IMR-90 (cell line): ENCODE results near the gene SLC2A13. TPM values are rescaled to one million over a fixed set of nuclear protein-coding genes. Genes with fewer than 3 reads are reported as not detected.

Source experiments
- ATAC-seq: fragments of 200-7000 bp; cut with Tn5 transposase; 2 replicates; pipeline ENCODE4 v1.9.1; 2020; ENCODE audit warnings: low read depth, mild to moderate bottlenecking, moderate library complexity
- BruUV-seq: library from RNA; stranded (reverse); fragments of 400-500 nt; replicated peaks from 2 replicates; lab custom pipeline; 2021; lab: Mats Ljungman, UMichigan
- CTCF ChIA-PET: fragments of 300-600 bp; formaldehyde crosslinking; extraction: SDS; loops from one replicate; lab custom pipeline; 2021; ENCODE audit warnings: antibody characterized with exemption; lab: Yijun Ruan, JAX
- POLR2A ChIA-PET: fragments of 300-600 bp; sonication (Branson Sonifier 250); formaldehyde crosslinking; loops from one replicate; lab custom pipeline; 2022; ENCODE audit warnings: antibody characterized with exemption; ENCODE audit not compliant: unreplicated experiment; lab: Charles Lee
- DNase-seq: peaks from one replicate; pipeline ENCODE4 v3.0.0; 2013
- H2AFZ ChIP-seq: replicated peaks from 2 replicates; pipeline ENCODE3; 2013; ENCODE audit warnings: low read length, mild to moderate bottlenecking; ENCODE audit not compliant: poor library complexity
- H2AK5ac ChIP-seq: 2 replicates; pipeline ENCODE4 v1.6.1; 2013; ENCODE audit warnings: low read depth, low read length, inconsistent platforms
- H2AK9ac ChIP-seq: replicated peaks from 2 replicates; pipeline ENCODE3; 2013; ENCODE audit warnings: mild to moderate bottlenecking, low read depth, low read length, moderate library complexity; ENCODE audit not compliant: poor library complexity
- H2BK120ac ChIP-seq: 2 replicates; pipeline ENCODE4 v1.6.1; 2013; ENCODE audit warnings: low read depth, low read length, inconsistent platforms
- H2BK15ac ChIP-seq: 3 replicates; pipeline ENCODE4 v1.6.1; 2013; ENCODE audit warnings: low read depth, low read length, inconsistent platforms
- H2BK20ac ChIP-seq: 2 replicates; pipeline ENCODE4 v1.6.1; 2013; ENCODE audit warnings: low read depth, mild to moderate bottlenecking, inconsistent platforms, low read length, moderate library complexity
- H2BK5ac ChIP-seq: 2 replicates; pipeline ENCODE4 v1.6.1; 2013; ENCODE audit warnings: mild to moderate bottlenecking, low read depth, low read length, inconsistent platforms; ENCODE audit not compliant: poor library complexity, severe bottlenecking
- H3K14ac ChIP-seq: replicated peaks from 2 replicates; pipeline ENCODE4 v1.6.1; 2013; ENCODE audit warnings: low read depth, low read length, inconsistent platforms
- H3K18ac ChIP-seq: 2 replicates; pipeline ENCODE4 v1.6.1; 2013; ENCODE audit warnings: low read depth, low read length, control low read depth
- H3K23ac ChIP-seq: 2 replicates; pipeline ENCODE4 v1.6.1; 2013; ENCODE audit warnings: low read depth, low read length, inconsistent platforms
- H3K27ac ChIP-seq: 2 replicates; pipeline ENCODE4 v1.5.1; 2013; ENCODE audit warnings: mild to moderate bottlenecking, control low read depth, low read length; ENCODE audit not compliant: insufficient read depth
- H3K27me3 ChIP-seq: 2 replicates; pipeline ENCODE4 v1.6.1; 2013; ENCODE audit warnings: low read length; ENCODE audit not compliant: control insufficient read depth, insufficient read depth
- H3K36me3 ChIP-seq: 2 replicates; pipeline ENCODE4 v1.6.1; 2013; ENCODE audit warnings: low read length, mixed read lengths; ENCODE audit not compliant: control insufficient read depth, insufficient read depth
- H3K4ac ChIP-seq: 2 replicates; pipeline ENCODE4 v1.6.1; 2013; ENCODE audit warnings: low read depth, low read length, inconsistent platforms
- H3K4me1 ChIP-seq: 2 replicates; pipeline ENCODE4 v1.6.1; 2013; ENCODE audit warnings: low read length, mixed read lengths; ENCODE audit not compliant: control insufficient read depth, insufficient read depth
- H3K4me2 ChIP-seq: 2 replicates; pipeline ENCODE4 v1.6.1; 2013; ENCODE audit warnings: low read depth, mild to moderate bottlenecking, control low read depth, low read length, moderate library complexity
- H3K4me3 ChIP-seq: 2 replicates; pipeline ENCODE4 v1.5.1; 2013; ENCODE audit warnings: low read depth, mild to moderate bottlenecking, control low read depth, low read length, moderate library complexity; ENCODE audit not compliant: insufficient read depth
- H3K56ac ChIP-seq: 2 replicates; pipeline ENCODE4 v1.6.1; 2013; ENCODE audit warnings: low read length, inconsistent platforms; ENCODE audit not compliant: insufficient read depth; ENCODE audit errors: extremely low read depth
- H3K79me1 ChIP-seq, 2 experiments: 2 replicates each; pipeline ENCODE4 v1.6.1; 2013; ENCODE audit warnings: low read length in 2 of 2, inconsistent platforms in 1 of 2, low read depth in 1 of 2
- H3K9ac ChIP-seq: 2 replicates; pipeline ENCODE4 v1.6.1; 2013; ENCODE audit warnings: low read depth, low read length, control low read depth
- H3K9me1 ChIP-seq: 2 replicates; pipeline ENCODE4 v1.6.1; 2013; ENCODE audit warnings: low read length, inconsistent platforms; ENCODE audit not compliant: insufficient read depth
- H3K9me3 ChIP-seq: 2 replicates; pipeline ENCODE4 v1.6.1; 2013; ENCODE audit warnings: low read length; ENCODE audit not compliant: control insufficient read depth, insufficient read depth
- H4K20me1 ChIP-seq: 2 replicates; pipeline ENCODE4 v1.6.1; 2013; ENCODE audit warnings: low read length, inconsistent platforms; ENCODE audit not compliant: insufficient read depth
- H4K5ac ChIP-seq: 2 replicates; pipeline ENCODE4 v1.6.1; 2013; ENCODE audit warnings: mild to moderate bottlenecking, low read depth, low read length, control low read depth
- H4K8ac ChIP-seq, 2 experiments: 2 replicates each; pipeline ENCODE4 v1.6.1; 2013; ENCODE audit warnings: low read depth in 2 of 2, low read length in 2 of 2, control low read depth in 1 of 2, inconsistent platforms in 1 of 2
- H4K91ac ChIP-seq: 2 replicates; pipeline ENCODE4 v1.6.1; 2013; ENCODE audit warnings: low read depth, low read length, inconsistent platforms; ENCODE audit not compliant: insufficient read depth
- BHLHE40 ChIP-seq: fragments of 150-350 bp; IDR thresholded peaks from 2 replicates; pipeline ENCODE4 v1.6.1; 2016; ENCODE audit warnings: mild to moderate bottlenecking, low read depth, low read length
- CEBPB ChIP-seq: IDR thresholded peaks from 2 replicates; pipeline ENCODE4 v1.6.1; 2012; ENCODE audit warnings: low read depth, low read length, improper control_type of control experiment
- CTCF ChIP-seq: conservative IDR thresholded peaks from 2 replicates; pipeline ENCODE4 v1.5.1; 2012; ENCODE audit warnings: mild to moderate bottlenecking, low read depth, low read length, improper control_type of control experiment
- FOS ChIP-seq: fragments of 150-350 bp; IDR thresholded peaks from 2 replicates; pipeline ENCODE4 v1.6.1; 2016; ENCODE audit warnings: low read depth, low read length
- MAFK ChIP-seq: IDR thresholded peaks from 2 replicates; pipeline ENCODE4 v1.6.1; 2012; ENCODE audit warnings: low read depth, low read length, improper control_type of control experiment
- MAZ ChIP-seq: IDR thresholded peaks from 2 replicates; pipeline ENCODE4 v1.6.1; 2012; ENCODE audit warnings: low read depth, mild to moderate bottlenecking, low read length, improper control_type of control experiment, moderate library complexity, borderline replicate concordance
- NFE2L2 ChIP-seq: fragments of 150-350 bp; IDR thresholded peaks from 2 replicates; pipeline ENCODE4 v1.6.1; 2016; ENCODE audit warnings: low read depth, mild to moderate bottlenecking, low read length
- RFX5 ChIP-seq: IDR thresholded peaks from 2 replicates; pipeline ENCODE4 v1.8.0; 2012; ENCODE audit warnings: low read depth, mild to moderate bottlenecking, low read length, moderate library complexity
- WGBS, 2 experiments: methylation state at CpG; one replicate each; pipeline versions ENCODE4 v1.1.5 to v1.1.7; 2013; ENCODE audit warnings: missing lambda C conversion rate in 2 of 2; ENCODE audit not compliant: insufficient read length in 1 of 2; ENCODE audit errors: extremely low coverage in 2 of 2; 5-methylcytosine and 5-hydroxymethylcytosine counted together
- dilution Hi-C: fragments of 300-500 bp; cut with HindIII; formaldehyde crosslinking; loops from one replicate; pipeline ENCODE4 v1.14.3; 2018; ENCODE audit warnings: low sequenced_read_pairs; ENCODE audit not compliant: unreplicated experiment
- in situ Hi-C: fragments of 300-500 bp; cut with MboI; formaldehyde crosslinking; loops from 3 replicates; pipeline ENCODE4 v1.14.3; 2019; ENCODE audit warnings: low sequenced_read_pairs, inconsistent platforms, mixed read lengths
- intact Hi-C: fragments of 100-400 bp; cut with micrococcal nuclease; formaldehyde crosslinking; loops from 2 replicates; pipeline ENCODE4 v1.10.0; 2022
- polyA plus RNA-seq, 3 experiments: library from polyadenylated mRNA; depleted of rRNA; stranded (reverse); fragments of >200 nt; gene quantifications; 2 replicates each; pipeline ENCODE4 v1.2.3, GENCODE V29; 2012; ENCODE audit warnings: low replicate concordance in 1 of 3
- total RNA-seq: library from RNA; depleted of rRNA; stranded (reverse); fragments of >200 nt; gene quantifications from 2 replicates; pipeline ENCODE4 v1.2.3, GENCODE V29; 2012
- TF ChIP-seq, protein P1 (sequence below): fragments of 150-350 bp; IDR thresholded peaks from 2 replicates; pipeline ENCODE4 v1.6.1; 2017; ENCODE audit warnings: mild to moderate bottlenecking, antibody characterized with exemption, low read length, low read depth

Gene SLC2A13
- total and polyA plus RNA-seq, 2 of the 4 experiments (the other 2 are of a cell fraction): 1.5 to 3.9 TPM

- Histone ChIP-seq H2BK120ac (no peak overlapping the region), H2BK20ac (no peak overlapping the region), H2AFZ (no peak overlapping the region), H3K18ac (no peak overlapping the region), H3K4me1 (no peaks in the 10 kb centered on the region), H2AK9ac (no peak overlapping the region), H4K91ac (no peak overlapping the region), H3K9me3 (no peaks in the 10 kb centered on the region), H3K4me2 (no peak overlapping the region), H3K23ac (no peak overlapping the region), H3K56ac (no peak overlapping the region), H4K5ac (no peak overlapping the region), H4K8ac (no peak overlapping the region), H2BK15ac (no peak overlapping the region), H2AK5ac (no peak overlapping the region), H3K36me3 (no peaks in the 10 kb centered on the region), H3K4me3 (no peak overlapping the region), H3K9ac (no peak overlapping the region), H3K79me1 (no peaks in the 10 kb centered on the region), H3K9me1 (no peaks in the 10 kb centered on the region), H3K4ac (no peak overlapping the region), H3K27ac (no peak overlapping the region), H4K20me1 (no peaks in the 10 kb centered on the region), H3K27me3 (no peaks in the 10 kb centered on the region), H3K14ac (no peak overlapping the region), H2BK5ac (no peak overlapping the region)
- ChIA-PET POLR2A (no interaction called here), CTCF (no interaction called here)
- dilution Hi-C loops (no loop called here), in situ Hi-C loops (no loop called here), intact Hi-C loops (no loop called here)
- WGBS, 2 experiments: no CpG with 5 or more reads among the region's 6 CpGs
- no TSS peak for BruUV-seq
- no peak for TF ChIP-seq BHLHE40
- no peak for TF ChIP-seq NFE2L2
- TF ChIP-seq CEBPB: no peak
- no peak for TF ChIP-seq CTCF
- no peak for TF ChIP-seq MAFK
- TF ChIP-seq FOS: no peak
- TF ChIP-seq RFX5: no peak
- TF ChIP-seq, protein P1, sequence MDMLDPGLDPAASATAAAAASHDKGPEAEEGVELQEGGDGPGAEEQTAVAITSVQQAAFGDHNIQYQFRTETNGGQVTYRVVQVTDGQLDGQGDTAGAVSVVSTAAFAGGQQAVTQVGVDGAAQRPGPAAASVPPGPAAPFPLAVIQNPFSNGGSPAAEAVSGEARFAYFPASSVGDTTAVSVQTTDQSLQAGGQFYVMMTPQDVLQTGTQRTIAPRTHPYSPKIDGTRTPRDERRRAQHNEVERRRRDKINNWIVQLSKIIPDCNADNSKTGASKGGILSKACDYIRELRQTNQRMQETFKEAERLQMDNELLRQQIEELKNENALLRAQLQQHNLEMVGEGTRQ: no peak
- TF ChIP-seq MAZ: no peak
- ATAC-seq (no peak), DNase-seq (no peak)
These were observed 353.3 kb downstream of the SLC2A13 start for GRCh38 chr12:39752482-39753137.
